ENCODE measurements around the gene ERRFI1.

GRCh38 chr1:8061673-8062386 lies 35.7 kb upstream of the ERRFI1 start:
- TF ChIP-seq, protein P1, sequence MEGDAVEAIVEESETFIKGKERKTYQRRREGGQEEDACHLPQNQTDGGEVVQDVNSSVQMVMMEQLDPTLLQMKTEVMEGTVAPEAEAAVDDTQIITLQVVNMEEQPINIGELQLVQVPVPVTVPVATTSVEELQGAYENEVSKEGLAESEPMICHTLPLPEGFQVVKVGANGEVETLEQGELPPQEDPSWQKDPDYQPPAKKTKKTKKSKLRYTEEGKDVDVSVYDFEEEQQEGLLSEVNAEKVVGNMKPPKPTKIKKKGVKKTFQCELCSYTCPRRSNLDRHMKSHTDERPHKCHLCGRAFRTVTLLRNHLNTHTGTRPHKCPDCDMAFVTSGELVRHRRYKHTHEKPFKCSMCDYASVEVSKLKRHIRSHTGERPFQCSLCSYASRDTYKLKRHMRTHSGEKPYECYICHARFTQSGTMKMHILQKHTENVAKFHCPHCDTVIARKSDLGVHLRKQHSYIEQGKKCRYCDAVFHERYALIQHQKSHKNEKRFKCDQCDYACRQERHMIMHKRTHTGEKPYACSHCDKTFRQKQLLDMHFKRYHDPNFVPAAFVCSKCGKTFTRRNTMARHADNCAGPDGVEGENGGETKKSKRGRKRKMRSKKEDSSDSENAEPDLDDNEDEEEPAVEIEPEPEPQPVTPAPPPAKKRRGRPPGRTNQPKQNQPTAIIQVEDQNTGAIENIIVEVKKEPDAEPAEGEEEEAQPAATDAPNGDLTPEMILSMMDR (IDR thresholded peaks at IDR 0.05), result no peak
- no peak for TF ChIP-seq POLR2A (IDR thresholded peaks at IDR 0.05)

All from uterus (tissue), 2 donors.